GM23338 (cell line): ENCODE data around the gene ERRFI1. TPM values are rescaled to one million over a fixed set of nuclear protein-coding genes. Genes with fewer than 3 reads are reported as not detected.

Experiments used
- ATAC-seq: fragments of 200-7000 bp; cut with Tn5 transposase; 3 replicates; pipeline ENCODE4 v1.9.1; 2020
- DNase-seq: peaks from one replicate; pipeline ENCODE4 v3.0.0-alpha.2; 2015; ENCODE audit warnings: low spot score
- H2AFZ ChIP-seq: fragments of 200-600 bp; sonication (generic); 2 replicates; pipeline ENCODE4 v1.8.0; 2016; ENCODE audit warnings: antibody characterized with exemption, mild to moderate bottlenecking, moderate library complexity
- H3F3A ChIP-seq: fragments of 200-600 bp; sonication (generic); replicated peaks from 2 replicates; pipeline ENCODE4 v1.8.0; 2017; ENCODE audit warnings: antibody characterized with exemption, mixed run types, low read depth
- H3K27ac ChIP-seq: fragments of 200-600 bp; sonication (generic); 2 replicates; pipeline ENCODE4 v1.6.1; 2016; ENCODE audit warnings: low read depth
- H3K27me3 ChIP-seq: fragments of 200-600 bp; sonication (generic); 2 replicates; pipeline ENCODE4 v1.8.0; 2016; ENCODE audit warnings: mild to moderate bottlenecking, mixed run types, moderate library complexity; ENCODE audit not compliant: insufficient read depth
- H3K36me3 ChIP-seq: fragments of 200-600 bp; sonication (generic); 2 replicates; pipeline ENCODE4 v1.8.0; 2016; ENCODE audit warnings: mild to moderate bottlenecking; ENCODE audit not compliant: insufficient read depth
- H3K4me1 ChIP-seq: fragments of 200-600 bp; sonication (generic); 2 replicates; pipeline ENCODE4 v1.8.0; 2016; ENCODE audit warnings: mild to moderate bottlenecking, moderate library complexity; ENCODE audit not compliant: insufficient read depth
- H3K4me2 ChIP-seq: fragments of 200-600 bp; sonication (generic); 2 replicates; pipeline ENCODE4 v1.7.1; 2017; ENCODE audit warnings: mixed run types
- H3K4me3 ChIP-seq: fragments of 200-600 bp; sonication (generic); 2 replicates; pipeline ENCODE4 v1.6.1; 2016; ENCODE audit warnings: mixed run types
- H3K79me2 ChIP-seq: fragments of 200-600 bp; sonication (generic); replicated peaks from 2 replicates; pipeline ENCODE4 v1.8.0; 2017; ENCODE audit warnings: mild to moderate bottlenecking; ENCODE audit not compliant: insufficient read depth
- H3K9me2 ChIP-seq: fragments of 200-600 bp; sonication (generic); 2 replicates; pipeline ENCODE4 v1.8.0; 2017; ENCODE audit not compliant: insufficient read depth
- H4K20me1 ChIP-seq: fragments of 200-600 bp; sonication (generic); replicated peaks from 2 replicates; pipeline ENCODE4 v1.8.0; 2017; ENCODE audit warnings: mild to moderate bottlenecking; ENCODE audit not compliant: insufficient read depth
- H3K27ac Mint-ChIP-seq: 2 replicates; pipeline ENCODE4 v1.8.0; 2020; ENCODE audit warnings: inconsistent platforms, mild to moderate bottlenecking, moderate library complexity, mixed read lengths
- H3K27me3 Mint-ChIP-seq: 3 replicates; pipeline ENCODE4 v1.8.0; 2022; ENCODE audit warnings: low read depth, mild to moderate bottlenecking, moderate library complexity, mixed read lengths, inconsistent platforms; ENCODE audit not compliant: insufficient read depth, poor library complexity
- H3K36me3 Mint-ChIP-seq: 3 replicates; pipeline ENCODE4 v1.8.0; 2021; ENCODE audit warnings: low read depth, mild to moderate bottlenecking, inconsistent platforms, moderate library complexity, mixed read lengths
- H3K4me1 Mint-ChIP-seq: 3 replicates; pipeline ENCODE4 v1.8.0; 2020; ENCODE audit warnings: mild to moderate bottlenecking, inconsistent platforms, mixed read lengths
- H3K4me3 Mint-ChIP-seq: 3 replicates; pipeline ENCODE4 v1.8.0; 2021; ENCODE audit warnings: moderate library complexity, mild to moderate bottlenecking, inconsistent platforms, mixed read lengths
- H3K9me3 Mint-ChIP-seq: 3 replicates; pipeline ENCODE4 v1.8.0; 2020; ENCODE audit warnings: moderate library complexity, mild to moderate bottlenecking, inconsistent platforms, mixed read lengths
- CREB1 ChIP-seq: fragments of 250-450 bp; sonication (Bioruptor Pico); IDR thresholded peaks from 2 replicates; pipeline ENCODE4 v1.5.0; 2020; ENCODE audit warnings: low read depth, mild to moderate bottlenecking, moderate library complexity
- EZH2 ChIP-seq: fragments of 200-600 bp; sonication (generic); IDR thresholded peaks from one replicate; pipeline ENCODE4 v1.8.0; 2017; ENCODE audit warnings: antibody characterized with exemption, mild to moderate bottlenecking, low read depth; ENCODE audit not compliant: unreplicated experiment
- JUNB ChIP-seq: IDR thresholded peaks from one replicate; pipeline ENCODE4 v1.6.1; 2016; ENCODE audit warnings: antibody characterized with exemption; ENCODE audit not compliant: unreplicated experiment
- NANOG ChIP-seq: IDR thresholded peaks from 2 replicates; pipeline ENCODE4 v1.6.1; 2016; ENCODE audit warnings: antibody characterized with exemption, borderline replicate concordance
- ZNF114 ChIP-seq: fragments of 250-450 bp; sonication (Bioruptor Pico); IDR thresholded peaks from 2 replicates; pipeline ENCODE4 v1.5.0; 2020; ENCODE audit warnings: mild to moderate bottlenecking, moderate library complexity
- ZNF331 ChIP-seq: fragments of 250-450 bp; sonication (Bioruptor Pico); IDR thresholded peaks from 2 replicates; pipeline ENCODE4 v1.5.0; 2020; ENCODE audit warnings: low read depth, mild to moderate bottlenecking, moderate library complexity
- polyA plus RNA-seq: library from polyadenylated mRNA; unstranded; fragments of >200 nt; fragmentation: Nextera tagmentation; extraction: Ambion mirVana; gene quantifications from 2 replicates; pipeline ENCODE4 v1.2.1, GENCODE V29; 2016
- total RNA-seq: library from RNA; depleted of rRNA; stranded (reverse); fragments of >200 nt; shearing (Covaris generic); gene quantifications from 2 replicates; pipeline ENCODE4 v1.2.3, GENCODE V29; 2014
- TF ChIP-seq, protein P1 (sequence below): IDR thresholded peaks from one replicate; pipeline ENCODE4 v1.6.1; 2018; ENCODE audit warnings: antibody characterized with exemption; ENCODE audit not compliant: unreplicated experiment
- TF ChIP-seq, protein P2 (sequence below): IDR thresholded peaks from 2 replicates; pipeline ENCODE4 v1.6.1; 2016; ENCODE audit warnings: antibody characterized with exemption
- TF ChIP-seq, protein P3 (sequence below), 2 experiments: fragments of 200-600 bp in 1 of 2; sonication (generic) in 1 of 2; conservative IDR thresholded peaks; 2 replicates each; pipeline versions ENCODE4 v1.5.1 to v1.6.1; 2016 to 2017; ENCODE audit warnings: antibody characterized with exemption in 2 of 2, low read depth in 2 of 2, mild to moderate bottlenecking in 2 of 2, moderate library complexity in 1 of 2

The ERRFI1 gene
- total and polyA plus RNA-seq, 2 experiments from 2014 or later: 22.9 to 59.8 TPM

DNA sequence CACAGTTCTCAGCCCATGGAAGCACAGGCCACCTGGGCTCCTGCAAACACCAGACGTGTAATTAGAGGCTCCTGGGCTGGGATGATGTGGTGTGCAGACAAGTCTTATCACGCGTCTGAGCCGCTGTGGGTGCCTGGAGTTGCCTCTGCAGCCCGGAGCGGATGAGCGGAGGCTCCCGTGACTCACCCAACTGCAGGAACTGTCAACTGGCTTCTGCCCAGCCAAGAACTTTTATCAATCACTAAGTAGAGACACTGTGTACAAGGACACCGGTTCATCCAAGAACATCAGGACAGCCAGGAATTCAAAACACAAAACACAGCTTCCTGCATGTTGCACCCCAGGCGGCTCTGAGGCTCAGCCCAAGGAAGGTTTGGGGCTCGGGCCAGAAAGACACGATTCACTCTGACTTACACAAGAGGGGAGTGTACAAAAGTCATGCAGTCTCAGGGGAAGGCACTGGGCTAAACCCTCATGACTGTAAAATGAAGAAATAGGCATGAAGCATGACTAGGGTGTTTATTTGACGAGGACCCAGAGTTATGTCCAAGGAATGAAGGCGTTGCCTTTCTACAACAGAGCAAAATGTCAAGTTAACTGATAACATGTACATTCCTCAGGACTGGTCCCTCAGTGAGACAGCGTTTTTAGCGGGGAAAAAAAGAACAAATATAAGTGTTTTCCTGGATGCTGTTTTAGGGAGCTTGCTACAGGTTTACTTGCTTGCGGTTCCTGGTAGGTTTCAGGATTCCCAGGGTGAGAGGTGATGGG lies 21.1 kb downstream of the ERRFI1 start (continued):
- TF ChIP-seq, protein P1, sequence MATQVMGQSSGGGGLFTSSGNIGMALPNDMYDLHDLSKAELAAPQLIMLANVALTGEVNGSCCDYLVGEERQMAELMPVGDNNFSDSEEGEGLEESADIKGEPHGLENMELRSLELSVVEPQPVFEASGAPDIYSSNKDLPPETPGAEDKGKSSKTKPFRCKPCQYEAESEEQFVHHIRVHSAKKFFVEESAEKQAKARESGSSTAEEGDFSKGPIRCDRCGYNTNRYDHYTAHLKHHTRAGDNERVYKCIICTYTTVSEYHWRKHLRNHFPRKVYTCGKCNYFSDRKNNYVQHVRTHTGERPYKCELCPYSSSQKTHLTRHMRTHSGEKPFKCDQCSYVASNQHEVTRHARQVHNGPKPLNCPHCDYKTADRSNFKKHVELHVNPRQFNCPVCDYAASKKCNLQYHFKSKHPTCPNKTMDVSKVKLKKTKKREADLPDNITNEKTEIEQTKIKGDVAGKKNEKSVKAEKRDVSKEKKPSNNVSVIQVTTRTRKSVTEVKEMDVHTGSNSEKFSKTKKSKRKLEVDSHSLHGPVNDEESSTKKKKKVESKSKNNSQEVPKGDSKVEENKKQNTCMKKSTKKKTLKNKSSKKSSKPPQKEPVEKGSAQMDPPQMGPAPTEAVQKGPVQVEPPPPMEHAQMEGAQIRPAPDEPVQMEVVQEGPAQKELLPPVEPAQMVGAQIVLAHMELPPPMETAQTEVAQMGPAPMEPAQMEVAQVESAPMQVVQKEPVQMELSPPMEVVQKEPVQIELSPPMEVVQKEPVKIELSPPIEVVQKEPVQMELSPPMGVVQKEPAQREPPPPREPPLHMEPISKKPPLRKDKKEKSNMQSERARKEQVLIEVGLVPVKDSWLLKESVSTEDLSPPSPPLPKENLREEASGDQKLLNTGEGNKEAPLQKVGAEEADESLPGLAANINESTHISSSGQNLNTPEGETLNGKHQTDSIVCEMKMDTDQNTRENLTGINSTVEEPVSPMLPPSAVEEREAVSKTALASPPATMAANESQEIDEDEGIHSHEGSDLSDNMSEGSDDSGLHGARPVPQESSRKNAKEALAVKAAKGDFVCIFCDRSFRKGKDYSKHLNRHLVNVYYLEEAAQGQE: no peak
- TF ChIP-seq, protein P2, sequence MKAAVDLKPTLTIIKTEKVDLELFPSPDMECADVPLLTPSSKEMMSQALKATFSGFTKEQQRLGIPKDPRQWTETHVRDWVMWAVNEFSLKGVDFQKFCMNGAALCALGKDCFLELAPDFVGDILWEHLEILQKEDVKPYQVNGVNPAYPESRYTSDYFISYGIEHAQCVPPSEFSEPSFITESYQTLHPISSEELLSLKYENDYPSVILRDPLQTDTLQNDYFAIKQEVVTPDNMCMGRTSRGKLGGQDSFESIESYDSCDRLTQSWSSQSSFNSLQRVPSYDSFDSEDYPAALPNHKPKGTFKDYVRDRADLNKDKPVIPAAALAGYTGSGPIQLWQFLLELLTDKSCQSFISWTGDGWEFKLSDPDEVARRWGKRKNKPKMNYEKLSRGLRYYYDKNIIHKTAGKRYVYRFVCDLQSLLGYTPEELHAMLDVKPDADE: no peak
- TF ChIP-seq ZNF114: no peak
- no peak for TF ChIP-seq NANOG
- TF ChIP-seq JUNB: no peak
- TF ChIP-seq, protein P3, sequence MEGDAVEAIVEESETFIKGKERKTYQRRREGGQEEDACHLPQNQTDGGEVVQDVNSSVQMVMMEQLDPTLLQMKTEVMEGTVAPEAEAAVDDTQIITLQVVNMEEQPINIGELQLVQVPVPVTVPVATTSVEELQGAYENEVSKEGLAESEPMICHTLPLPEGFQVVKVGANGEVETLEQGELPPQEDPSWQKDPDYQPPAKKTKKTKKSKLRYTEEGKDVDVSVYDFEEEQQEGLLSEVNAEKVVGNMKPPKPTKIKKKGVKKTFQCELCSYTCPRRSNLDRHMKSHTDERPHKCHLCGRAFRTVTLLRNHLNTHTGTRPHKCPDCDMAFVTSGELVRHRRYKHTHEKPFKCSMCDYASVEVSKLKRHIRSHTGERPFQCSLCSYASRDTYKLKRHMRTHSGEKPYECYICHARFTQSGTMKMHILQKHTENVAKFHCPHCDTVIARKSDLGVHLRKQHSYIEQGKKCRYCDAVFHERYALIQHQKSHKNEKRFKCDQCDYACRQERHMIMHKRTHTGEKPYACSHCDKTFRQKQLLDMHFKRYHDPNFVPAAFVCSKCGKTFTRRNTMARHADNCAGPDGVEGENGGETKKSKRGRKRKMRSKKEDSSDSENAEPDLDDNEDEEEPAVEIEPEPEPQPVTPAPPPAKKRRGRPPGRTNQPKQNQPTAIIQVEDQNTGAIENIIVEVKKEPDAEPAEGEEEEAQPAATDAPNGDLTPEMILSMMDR (conservative IDR thresholded peaks at IDR 0.05; ENCODE audit: low read depth in 2 of 2): no peak
- no peak for TF ChIP-seq ZNF331 (CRISPR knock-in tag)
- no peak for TF ChIP-seq CREB1 (CRISPR knock-in tag)
- no peak for TF ChIP-seq EZH2

DNA sequence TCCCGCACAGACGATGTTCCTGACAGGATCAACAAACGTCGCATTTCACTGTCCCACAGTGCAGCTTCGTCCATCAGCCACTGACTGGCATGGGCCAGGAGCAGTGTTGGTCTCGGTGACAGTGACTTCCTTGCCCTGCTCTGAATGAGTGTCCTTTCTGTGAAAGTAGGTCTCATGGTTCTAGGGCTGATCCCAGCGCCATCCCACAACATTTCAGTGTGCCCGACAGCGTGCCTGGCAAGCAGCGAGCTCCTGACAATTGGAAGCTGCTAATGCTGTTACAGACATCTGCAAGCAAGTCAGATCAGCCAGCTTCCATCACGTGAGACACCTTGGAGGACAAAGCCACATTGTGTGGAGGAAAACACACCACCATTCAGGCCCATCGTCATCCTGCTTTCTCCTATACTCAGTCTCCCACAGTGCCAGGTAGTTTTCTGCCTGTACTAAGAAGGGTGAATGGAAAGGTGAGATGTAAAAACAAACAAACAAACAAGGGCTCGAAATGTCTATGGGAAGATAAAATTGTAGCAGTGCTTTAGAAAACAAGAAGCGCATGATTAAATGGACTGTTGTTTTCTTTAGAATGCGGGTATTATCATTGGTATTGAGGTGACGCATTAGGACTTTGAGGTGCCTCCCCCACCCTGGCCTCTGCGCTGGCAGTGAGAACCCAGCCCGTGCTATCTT lies 21.9 kb downstream of the ERRFI1 start:
- Histone ChIP-seq H3K4me2 (peak overlapping the region; percentile 44), H3K4me1 (peaks cover 40% of the 10 kb centered on the region), H3K9me2 (no peaks in the 10 kb centered on the region), H4K20me1 (no peaks in the 10 kb centered on the region; the same call in 1 of the 2 replicates), H3K36me3 (no peaks in the 10 kb centered on the region), H3K27ac (peak overlapping the region; percentile 82), H3K4me3 (no peak overlapping the region), H2AFZ (no peak overlapping the region), H3K27me3 (no peaks in the 10 kb centered on the region), H3F3A (no peaks in the 10 kb centered on the region), H3K79me2 (0 out of 2 replicates have a peak, but pooled peaks cover 2% of the 10 kb centered on the region)
- peak; percentile 67 for DNase-seq
- H3K4me3 Mint-ChIP-seq: no peak overlapping the region; the same call in 2 of the 3 replicates
- H3K4me1 Mint-ChIP-seq: peaks cover 35% of the 10 kb centered on the region
- no peaks in the 10 kb centered on the region for H3K9me3 Mint-ChIP-seq
- no peaks in the 10 kb centered on the region for H3K27me3 Mint-ChIP-seq
- peaks cover 3% of the 10 kb centered on the region; the same call in 2 of the 3 replicates for H3K36me3 Mint-ChIP-seq
- ATAC-seq: peak; percentile 80
- TF ChIP-seq CREB1 (CRISPR knock-in tag) (0 out of 2 replicates have a peak, but pooled peaks have one; percentile 14), EZH2 (no peak), ZNF331 (CRISPR knock-in tag) (no peak)
- H3K27ac Mint-ChIP-seq: peak overlapping the region; percentile 89
